HG03558 (cell line): ENCODE data around the gene MRPL38.

Source experiments
- ATAC-seq: cut with Tn5 transposase; IDR thresholded peaks from one replicate; pipeline ENCODE4 v1.9.1; 2021; ENCODE audit warnings: moderate number of reproducible peaks; ENCODE audit not compliant: unreplicated experiment; ENCODE audit errors: extremely low read depth

MRPL38 gene

DNA sequence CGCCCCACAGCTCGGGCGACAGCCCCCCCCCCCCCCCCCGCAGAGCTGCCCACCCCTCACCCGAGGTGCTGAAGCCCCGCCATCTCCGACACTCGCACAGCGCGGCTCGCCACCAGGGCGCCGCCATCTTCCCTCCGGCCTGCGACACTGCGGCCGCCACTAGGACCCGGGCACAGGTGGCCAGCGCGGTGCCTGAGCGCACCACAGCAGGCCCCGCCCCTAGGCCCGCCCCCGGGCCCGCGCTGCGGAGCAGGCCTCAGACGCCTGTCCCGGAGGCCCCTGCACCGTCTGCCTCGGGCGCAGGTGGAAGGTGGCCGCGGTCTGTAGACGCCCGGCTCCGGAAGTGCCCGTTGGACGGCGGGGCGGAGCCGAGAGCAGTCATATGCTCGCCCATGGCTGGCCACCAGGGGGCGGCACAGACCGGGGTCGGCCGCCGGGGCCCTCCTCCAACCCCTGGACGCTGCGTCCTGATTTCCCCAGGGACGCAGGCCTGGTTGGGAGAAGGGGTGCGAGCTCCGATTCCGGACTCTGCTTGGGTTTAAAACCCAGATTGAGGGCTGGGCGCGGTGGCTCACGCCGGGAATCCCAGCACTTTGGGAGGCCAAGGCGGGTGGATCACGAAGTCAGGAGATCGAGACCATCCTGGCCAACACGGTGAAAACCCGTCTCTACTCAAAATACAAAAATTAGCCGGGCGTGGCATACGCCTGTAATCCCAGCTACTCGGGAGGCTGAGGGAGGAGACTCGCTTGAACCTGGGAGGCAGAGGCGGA lies at the start of gene MRPL38:
Gene MRPL38, minus strand, starts transcription at position 136 of the 773 bp plus-strand sequence. Its CDS starts 9 bp downstream, at position 127.
- ATAC-seq = peak; percentile 81

DNA sequence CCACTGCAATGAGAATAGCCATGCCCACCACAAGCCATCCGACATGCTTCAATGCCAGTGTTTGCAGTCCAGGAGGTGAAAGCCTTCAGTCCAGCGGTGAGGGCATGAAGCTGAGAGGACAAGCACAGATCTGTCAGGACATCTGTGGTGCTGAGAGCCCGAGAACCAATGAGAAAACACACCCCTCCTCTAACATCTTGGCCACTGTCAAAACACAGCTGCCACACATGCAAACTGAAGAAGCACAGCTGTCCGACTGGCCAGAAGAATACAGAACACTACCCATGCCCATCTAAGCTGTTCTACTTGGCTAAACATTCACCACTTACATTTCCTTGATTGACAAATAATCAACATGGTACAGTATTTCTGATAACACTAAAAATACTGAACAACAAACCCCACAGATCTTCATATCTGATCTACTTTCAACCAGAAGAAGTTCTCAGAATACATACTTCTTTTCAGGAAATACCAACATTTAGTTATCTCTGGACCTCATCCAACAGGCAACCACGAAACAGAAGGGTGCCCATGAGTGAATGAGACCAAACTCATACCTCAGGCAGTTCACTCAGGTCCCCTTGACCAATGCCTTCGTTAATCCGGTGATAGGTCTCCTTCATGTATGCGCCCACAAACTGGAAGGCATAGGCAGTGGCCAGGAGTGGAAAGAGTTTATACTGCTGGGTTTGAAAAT lies 46.3 kb upstream of the MRPL38 start:
- ATAC-seq = no peak

DNA sequence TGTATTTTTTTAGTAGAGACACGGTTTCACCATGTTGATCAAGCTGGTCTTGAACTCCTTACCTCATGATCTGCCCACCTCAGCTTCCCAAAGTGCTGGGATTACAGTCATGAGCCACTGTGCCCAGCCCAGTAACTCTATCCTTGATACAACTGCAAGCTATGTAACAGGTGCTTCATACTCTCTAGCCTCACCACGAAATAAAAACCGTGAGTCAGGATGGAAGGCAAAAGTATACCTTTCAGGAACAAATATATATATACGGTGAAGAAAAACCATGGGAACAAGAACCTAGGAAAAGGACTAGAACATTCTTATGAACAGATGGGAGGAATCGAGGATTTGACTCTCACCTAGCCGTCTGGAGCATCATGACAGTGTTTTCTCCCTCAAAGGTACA lies 45.7 kb upstream of the MRPL38 start:
- no peak for ATAC-seq

DNA sequence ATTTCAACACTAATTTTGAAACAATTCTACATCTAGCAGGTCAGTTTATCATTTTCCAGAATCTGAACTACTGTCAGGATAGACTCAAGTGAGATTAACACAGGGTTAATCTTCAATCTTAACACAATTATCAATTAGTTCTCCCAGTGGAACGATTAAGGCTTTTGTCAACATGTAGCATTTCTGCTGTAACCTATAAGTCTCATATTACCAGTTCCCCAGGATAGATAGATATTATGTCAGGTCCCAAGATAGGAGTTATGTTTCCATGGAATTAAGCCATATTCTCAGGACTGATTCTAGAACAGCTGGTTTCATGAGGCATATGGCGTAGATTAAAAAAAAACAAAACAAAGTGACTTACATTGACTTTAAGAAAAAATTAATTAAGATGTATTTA lies 40.5 kb upstream of the MRPL38 start:
- no peak for ATAC-seq

DNA sequence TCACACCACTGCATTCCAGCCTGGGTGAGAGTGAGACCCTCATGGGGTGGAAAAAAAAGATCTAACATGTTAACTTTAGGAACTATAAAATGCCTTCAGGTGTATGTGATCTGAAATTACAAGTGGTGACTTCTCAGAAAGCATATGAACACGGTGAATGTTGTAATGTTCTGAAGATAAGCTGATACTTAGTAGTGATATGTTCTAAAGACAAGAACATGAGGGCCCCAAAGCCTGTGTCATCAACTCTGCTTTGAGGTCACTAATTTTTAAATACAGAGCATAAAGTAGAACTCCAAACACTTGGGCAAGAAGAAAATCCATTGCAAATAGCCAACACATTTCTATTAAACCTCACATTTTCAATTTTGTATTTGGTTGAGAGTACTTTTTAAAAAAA lies 38.8 kb upstream of the MRPL38 start:
- ATAC-seq = no peak

DNA sequence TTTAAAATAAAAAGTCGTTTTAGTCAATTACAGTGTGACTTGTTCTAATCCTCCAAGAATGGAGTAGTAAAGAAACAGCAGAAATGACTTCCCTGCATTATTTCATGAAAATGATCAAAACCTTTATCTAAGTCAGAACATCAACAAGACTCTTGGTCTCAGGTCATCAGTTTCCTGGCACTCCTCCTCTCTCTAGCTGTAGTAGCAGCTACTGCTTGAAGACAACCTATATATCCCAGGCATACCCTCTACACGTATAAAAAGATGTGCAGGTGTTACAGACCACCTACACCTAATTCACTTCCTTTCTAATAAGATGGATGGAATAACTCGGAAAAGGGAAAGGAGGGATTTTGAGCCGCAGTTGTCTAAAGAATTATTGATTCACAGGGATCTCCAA lies 37.8 kb upstream of the MRPL38 start:
- no peak for ATAC-seq

DNA sequence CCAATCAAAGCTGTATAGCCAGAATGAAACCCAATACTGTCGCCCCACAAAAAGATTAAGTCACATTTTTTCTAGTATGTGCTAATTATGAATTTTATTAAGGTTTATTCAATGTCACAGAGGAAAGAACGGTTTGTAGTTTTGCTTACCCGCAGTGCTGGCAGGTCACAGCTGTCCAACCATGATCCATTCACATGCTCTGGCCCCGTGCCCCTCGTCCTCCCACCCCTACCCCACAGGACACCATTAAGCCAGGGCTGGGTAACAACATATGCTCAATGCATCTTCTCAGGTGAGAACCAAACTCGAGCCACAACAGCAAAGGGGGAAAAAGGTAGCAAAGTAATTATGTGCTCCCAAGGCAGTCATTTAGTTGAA lies 36.7 kb upstream of the MRPL38 start:
- no peak for ATAC-seq

DNA sequence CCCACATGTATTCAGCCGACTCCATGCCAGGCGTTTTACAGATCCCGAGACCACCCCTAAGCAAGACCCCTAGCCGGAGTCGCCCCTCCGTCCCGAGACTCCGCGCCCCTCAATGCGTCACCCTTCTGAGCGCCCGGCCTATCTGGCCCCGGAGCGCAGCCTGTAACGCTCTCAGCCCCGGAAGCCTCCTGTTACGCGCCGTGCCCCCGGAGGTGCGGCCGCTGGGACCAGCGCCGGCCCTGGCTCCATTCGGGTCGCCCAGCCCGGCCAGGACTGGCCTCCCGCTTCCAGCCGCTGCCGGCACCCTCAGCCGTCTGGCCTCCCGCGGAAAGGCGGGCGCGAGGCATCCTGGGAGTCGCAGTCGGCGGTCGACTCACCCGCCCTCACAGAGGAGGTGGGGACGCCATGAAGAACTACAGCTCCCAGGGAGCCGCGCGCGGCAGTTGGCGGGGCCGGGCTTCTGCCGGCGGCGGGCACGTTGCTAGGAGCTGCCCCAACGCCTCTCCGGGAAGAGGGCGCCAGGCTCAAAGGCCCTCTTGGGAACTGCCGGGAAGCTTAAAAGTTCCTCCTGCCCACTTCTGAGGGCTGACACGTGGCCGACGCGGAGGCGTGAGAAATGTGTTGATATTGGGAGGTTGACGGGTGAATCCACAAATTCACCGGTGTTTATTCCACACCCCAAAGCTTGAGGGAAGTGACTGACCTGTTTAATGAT lies 36.2 kb upstream of the MRPL38 start, which contains the start of gene FBF1:
Gene FBF1, minus strand, starts transcription at position 316 of the 715 bp plus-strand sequence. CDS start 2,893 bp downstream, outside the sequence.
- ATAC-seq = peak; percentile 85

DNA sequence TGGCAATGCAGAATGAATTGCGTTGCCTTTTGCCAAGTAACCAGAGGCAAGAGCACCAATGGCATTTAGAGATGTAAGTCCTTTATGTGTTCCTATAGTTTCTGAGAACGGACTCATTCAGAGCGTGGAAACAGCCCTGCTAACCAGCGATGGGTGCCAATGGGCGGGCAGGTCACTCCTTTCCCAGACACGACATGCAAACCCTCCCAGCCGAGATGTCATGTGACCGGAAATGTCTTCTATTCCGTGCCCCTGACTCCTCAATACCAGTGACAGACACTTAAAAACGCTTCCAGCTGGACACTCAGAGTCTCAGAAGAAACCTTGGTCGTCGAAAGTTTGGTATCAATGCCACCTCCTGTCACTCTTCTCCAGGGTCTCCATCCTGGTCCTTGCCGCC lies 33.0 kb upstream of the MRPL38 start:
- ATAC-seq = no peak

DNA sequence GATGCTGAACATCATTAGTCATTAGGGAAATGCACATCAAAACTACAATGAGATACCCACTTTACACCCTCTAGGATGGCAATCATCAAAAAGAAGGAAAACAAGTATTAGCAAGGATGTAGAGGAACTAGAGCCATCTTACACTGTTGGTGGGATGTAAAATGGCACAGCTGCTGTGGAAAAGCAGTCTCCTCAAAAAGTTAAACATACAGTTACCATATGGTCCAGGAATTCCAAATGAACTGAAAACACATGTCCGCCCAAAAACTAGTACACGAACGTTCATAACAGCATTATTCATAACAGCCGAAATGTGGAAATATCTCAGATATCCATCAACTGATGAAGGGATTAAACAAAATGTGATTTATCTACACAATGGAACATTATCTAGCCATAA lies 29.1 kb upstream of the MRPL38 start:
- ATAC-seq = no peak

DNA sequence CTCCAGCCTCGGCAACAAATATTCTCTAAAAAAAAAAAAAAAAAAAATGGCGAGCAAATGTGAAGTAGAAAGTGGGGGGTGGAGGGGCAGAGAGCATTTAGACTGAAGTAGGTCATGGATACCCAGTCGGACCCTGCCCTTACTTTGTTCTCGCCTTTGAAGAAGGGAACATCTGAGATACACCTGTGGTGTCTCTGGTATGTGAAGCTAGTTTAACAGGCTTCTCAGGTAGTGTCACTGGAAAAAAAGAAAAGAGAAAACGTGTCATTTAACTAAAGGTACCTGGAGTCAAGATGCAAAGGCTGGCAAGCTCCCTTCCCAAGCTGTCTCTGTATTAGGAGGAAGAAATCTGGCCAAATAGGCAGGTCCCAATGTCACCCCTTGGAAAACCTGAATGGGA lies 28.2 kb upstream of the MRPL38 start:
- no peak for ATAC-seq

DNA sequence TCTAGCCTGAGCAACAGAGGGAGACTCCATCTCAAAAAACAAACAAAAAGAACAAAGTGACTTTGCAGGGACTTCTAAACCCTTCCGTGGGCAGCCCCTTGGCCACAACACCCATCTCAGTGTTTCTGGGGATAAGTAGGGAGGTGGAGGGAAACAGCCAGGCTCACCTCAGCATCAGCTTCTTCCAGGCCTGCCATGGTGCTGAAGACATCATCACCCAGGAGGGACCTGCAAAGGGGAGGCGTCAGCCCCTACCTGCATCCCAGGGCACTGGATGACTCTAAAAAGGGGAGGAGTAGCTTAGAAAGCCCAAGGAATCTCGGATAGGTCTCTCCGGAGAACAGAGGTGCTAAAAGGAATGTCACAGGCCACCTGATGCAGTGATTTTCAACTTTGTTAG lies 26.4 kb upstream of the MRPL38 start:
- no peak for ATAC-seq

DNA sequence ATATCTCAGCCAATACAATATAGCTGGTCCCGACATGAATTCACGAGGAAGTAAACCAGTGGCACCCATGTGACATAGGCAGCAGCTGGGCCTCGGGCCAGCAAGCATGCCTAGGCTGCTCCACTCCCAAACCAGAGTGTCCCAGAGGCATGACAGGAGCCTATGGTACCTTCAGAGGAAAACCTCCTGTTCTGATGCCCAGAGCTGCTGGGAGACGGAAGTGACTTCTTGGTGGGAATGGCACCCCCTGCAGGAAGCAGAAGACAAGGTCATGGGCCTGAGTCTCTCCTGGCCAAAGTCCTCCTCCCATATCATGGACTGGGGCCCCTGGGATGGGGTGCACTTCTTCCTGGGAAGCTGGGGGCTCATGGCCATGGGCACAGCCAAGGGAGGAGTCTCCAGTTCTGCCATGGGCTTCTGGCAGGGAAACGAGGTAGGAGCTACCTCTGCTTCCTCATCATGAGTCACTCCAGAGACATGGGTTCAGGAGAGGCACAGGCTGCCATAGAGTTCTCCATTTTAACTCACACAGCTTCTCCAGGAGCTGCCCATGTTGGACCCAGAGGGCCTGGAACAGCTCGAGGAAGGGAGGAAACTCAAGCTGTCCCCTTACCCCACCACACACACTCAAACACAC lies 22.7 kb upstream of the MRPL38 start:
- ATAC-seq = no peak

DNA sequence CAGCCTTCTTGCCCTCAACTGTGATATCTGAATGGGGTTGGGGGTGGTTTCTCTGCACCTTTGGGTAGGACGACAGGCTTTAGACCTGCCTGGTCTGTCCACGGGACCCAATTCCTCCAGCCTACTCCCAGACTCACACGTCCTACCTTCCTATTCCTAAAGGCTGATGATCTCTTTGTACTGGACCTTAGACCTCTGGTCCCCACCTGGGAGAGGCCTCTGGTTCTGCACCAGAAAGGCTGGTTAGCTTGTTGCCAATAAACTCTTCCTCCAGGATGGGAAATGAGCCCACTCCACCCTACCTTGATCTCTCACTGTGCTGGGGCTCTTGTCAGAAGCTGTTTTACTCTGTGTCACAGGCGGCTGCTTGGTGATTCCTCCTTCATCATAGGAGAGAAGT lies 21.8 kb upstream of the MRPL38 start:
- no peak for ATAC-seq

DNA sequence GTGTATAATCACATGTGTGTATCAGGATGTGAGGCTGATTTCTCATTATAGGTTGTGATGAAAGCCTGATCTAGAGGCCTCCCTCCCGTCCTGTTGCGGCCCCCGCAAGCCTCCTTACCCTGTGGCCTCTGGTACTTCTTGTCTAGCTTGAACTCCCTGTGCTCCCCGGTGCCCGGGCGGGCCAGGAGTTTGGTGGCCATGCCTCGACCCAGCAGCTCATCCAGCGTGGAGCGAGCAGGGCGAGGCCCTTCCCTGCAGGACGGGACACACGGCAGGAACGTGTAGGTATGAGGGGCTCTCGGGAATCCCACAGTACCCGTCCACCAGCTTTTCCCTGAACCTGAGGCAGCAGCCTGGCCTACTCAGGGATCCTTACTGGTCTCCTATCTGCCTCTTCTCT lies 21.2 kb upstream of the MRPL38 start:
- no peak for ATAC-seq

DNA sequence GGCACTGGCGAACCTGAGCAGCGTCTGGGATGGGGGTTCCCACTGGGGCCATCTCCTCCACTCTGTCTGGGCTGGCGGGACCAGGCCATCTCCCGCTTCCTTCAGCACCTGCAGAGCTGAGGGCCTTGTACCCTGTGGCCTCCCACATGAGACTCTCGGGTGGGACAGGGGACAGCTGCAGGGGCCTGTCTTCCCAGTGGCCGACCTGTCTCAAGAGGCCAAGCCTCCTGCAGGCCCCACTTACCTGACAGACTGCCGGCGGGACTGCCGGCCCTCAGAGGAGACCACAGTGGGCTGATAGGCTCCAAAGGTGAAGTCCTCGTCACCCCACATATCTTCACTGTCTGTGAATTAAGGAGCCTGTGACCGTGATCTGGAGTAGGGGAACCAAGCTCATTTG lies 20.4 kb upstream of the MRPL38 start:
- no peak for ATAC-seq

DNA sequence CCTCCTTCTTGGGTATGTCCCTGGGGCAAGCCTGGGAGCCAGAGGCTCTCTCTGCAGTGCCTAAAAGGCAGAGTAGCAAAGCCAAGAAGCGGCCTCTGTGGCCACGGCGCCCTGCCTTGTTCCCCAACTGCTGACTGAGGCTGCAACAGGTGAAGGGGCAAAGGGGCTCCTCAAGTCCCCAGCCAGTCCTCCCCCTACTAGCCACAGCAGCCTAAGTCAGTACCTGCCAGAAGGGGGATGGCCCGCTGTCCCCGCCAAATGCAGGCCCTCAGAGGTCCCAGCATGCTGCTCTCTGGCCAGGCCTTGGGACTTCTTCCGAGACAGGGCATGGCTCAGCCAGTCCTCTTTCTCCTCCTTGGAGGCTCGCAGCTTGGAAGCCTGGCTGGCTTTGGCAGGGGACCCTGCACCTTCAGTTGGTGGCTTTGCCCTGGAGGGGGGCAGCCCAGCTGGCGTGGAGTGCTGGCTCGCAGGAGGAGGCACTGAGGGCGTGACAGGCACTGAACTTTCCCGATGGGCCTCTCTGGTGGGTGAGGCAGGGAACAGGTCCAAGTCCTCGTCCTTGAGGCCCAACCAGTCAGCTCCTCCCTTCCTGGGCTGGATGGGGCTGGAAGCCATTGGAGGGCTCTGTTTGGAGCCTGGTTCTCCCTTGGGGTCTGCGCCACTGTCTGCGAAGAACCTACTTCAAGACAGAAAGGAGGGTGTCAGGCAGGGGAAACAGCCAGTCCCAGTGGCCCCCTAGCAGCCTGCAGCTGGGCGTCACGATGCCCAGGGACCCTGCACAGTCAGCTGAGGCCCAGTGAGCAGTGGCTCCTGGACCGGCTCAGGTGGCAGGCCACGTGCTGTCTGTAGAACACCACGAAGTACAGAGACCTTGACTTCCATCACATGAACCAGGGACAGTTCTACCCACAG lies 18.5 kb upstream of the MRPL38 start:
- no peak for ATAC-seq

DNA sequence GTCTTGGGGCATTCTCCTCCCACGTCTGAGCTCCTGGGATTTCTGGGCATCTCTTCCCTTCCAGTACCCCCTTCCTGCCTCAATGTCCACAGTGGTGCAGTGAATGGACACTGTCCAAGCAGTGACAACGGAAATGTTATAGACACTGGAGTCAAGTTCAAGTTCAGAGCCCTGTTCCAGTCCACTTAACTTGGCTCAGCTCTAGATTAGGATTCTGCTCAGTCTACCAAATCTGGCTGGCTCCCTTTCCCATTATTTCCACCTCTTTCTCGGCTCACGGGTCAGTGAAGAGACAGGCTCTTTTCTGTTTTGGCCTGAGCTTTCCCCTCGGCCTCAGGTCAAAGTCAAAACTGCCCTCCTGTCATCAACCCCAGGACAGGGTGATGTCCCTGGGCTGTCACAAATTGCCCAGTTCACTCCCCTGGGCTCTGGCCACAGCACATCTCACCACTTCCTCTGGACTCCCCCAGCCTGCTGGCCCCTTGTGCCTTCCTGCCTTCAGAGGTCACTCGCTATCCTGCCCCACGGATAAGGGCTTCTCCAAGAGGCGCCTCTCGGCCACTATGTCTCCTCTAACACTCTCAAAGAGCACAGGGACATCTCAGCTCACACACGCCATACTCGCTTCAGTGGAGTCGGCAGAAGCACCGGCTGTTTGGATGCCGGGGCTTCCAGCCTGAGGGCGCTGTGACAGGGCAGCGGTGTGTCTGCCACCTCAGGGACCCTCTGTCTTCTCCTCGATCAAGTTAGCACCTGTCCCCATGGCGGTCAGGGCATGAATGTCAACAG lies 17.7 kb upstream of the MRPL38 start:
- no peak for ATAC-seq

DNA sequence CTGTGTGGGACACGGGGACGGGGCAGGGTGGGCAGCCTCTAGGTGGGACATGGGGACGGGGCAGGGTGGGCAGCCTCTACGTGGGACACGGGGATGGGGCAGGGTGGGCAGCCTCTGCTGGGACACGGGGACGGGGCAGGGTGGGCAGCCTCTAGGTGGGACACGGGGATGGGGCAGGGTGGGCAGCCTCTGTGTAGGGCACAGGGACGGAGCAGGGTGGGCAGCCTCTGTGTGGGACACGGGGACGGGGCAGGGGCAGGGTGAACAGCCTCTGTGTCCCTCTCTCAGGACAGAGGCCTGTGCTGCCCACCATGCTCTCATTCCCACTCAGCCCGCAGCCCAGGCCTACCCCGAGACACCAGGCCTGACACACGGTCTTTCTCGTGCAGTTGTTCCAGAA lies 16.9 kb upstream of the MRPL38 start:
- ATAC-seq = no peak
